Left ventricle myocardium inferior (tissue), 1 donor: Measurements from ENCODE around the gene TOM1L2. TPM values are rescaled to one million over a fixed set of nuclear protein-coding genes. Genes with fewer than 3 reads are reported as not detected.

Source experiments
- DNase-seq: peaks from one replicate; pipeline ENCODE4 v3.0.0-alpha.2; 2020
- H3K27ac ChIP-seq: fragments of 200-600 bp; replicated peaks from 2 replicates; pipeline ENCODE4 v1.8.0; 2021
- H3K27me3 ChIP-seq: fragments of 200-600 bp; 2 replicates; pipeline ENCODE4 v1.8.0; 2021; ENCODE audit warnings: low read depth
- H3K36me3 ChIP-seq: fragments of 200-600 bp; 2 replicates; pipeline ENCODE4 v1.8.0; 2021
- H3K4me1 ChIP-seq: fragments of 200-600 bp; 2 replicates; pipeline ENCODE4 v1.8.0; 2021
- H3K4me3 ChIP-seq: fragments of 200-600 bp; 2 replicates; pipeline ENCODE4 v1.8.0; 2021; ENCODE audit warnings: mild to moderate bottlenecking, moderate library complexity
- H3K9me3 ChIP-seq: fragments of 200-600 bp; replicated peaks from 2 replicates; pipeline ENCODE4 v1.8.0; 2021
- CTCF ChIP-seq: fragments of 200-600 bp; IDR thresholded peaks from 2 replicates; pipeline ENCODE4 v1.8.0; 2021; ENCODE audit warnings: antibody characterized with exemption, mild to moderate bottlenecking, borderline replicate concordance
- intact Hi-C: fragments of 100-400 bp; cut with micrococcal nuclease; formaldehyde crosslinking; loops from one replicate; pipeline ENCODE4 v1.11.0; 2022
- total RNA-seq: library from RNA; stranded (reverse); fragmentation: NEBNext Ultra II Directional; extraction: Animal tissue kit (Norgen Biotek cat#: 25700); gene quantifications from one replicate; pipeline ENCODE4 v1.2.1, GENCODE V29; 2021
- donor health status: DM: no; HTN: yes; CAD: no; lungs with severe emphysema.

TOM1L2 gene
- total RNA-seq, 1 donor from 2014 or later, result 284 TPM

- Histone ChIP-seq H3K9me3 (no peaks in the 10 kb centered on the region), H3K36me3 (peaks cover 41% of the 10 kb centered on the region), H3K27ac (no peak overlapping the region), H3K4me3 (no peak overlapping the region), H3K4me1 (peaks cover 95% of the 10 kb centered on the region), H3K27me3 (no peaks in the 10 kb centered on the region)
- intact Hi-C loops, result no loop called here
- TF ChIP-seq CTCF, result no peak
- DNase-seq, result no peak
Observed at GRCh38 chr17:17820463-17821158, 151.6 kb downstream of the TOM1L2 start.

GRCh38 chr17:17820046-17820445 lies 152.2 kb downstream of the TOM1L2 start:
- peaks cover 46% of the 10 kb centered on the region for H3K36me3 ChIP-seq
- no peak for DNase-seq
- H3K4me3 ChIP-seq, result no peak overlapping the region
- H3K27ac ChIP-seq, result no peak overlapping the region
- intact Hi-C loops, result no loop called here
- no peaks in the 10 kb centered on the region for H3K27me3 ChIP-seq
- H3K4me1 ChIP-seq, result peaks cover 95% of the 10 kb centered on the region
- no peak for TF ChIP-seq CTCF
- H3K9me3 ChIP-seq, result no peaks in the 10 kb centered on the region

GRCh38 chr17:17819561-17819995 lies 152.6 kb downstream of the TOM1L2 start:
- H3K36me3 ChIP-seq, result peaks cover 51% of the 10 kb centered on the region
- no peaks in the 10 kb centered on the region for H3K27me3 ChIP-seq
- no peak for TF ChIP-seq CTCF
- H3K4me1 ChIP-seq, result peaks cover 95% of the 10 kb centered on the region
- DNase-seq, result peak; percentile 53
- H3K9me3 ChIP-seq, result no peaks in the 10 kb centered on the region
- no peak overlapping the region for H3K4me3 ChIP-seq
- intact Hi-C loops, result no loop called here
- no peak overlapping the region for H3K27ac ChIP-seq

- Histone ChIP-seq H3K4me3 (no peak overlapping the region), H3K4me1 (peaks cover 95% of the 10 kb centered on the region), H3K9me3 (no peaks in the 10 kb centered on the region), H3K36me3 (peaks cover 55% of the 10 kb centered on the region), H3K27me3 (no peaks in the 10 kb centered on the region), H3K27ac (no peak overlapping the region)
- no peak for TF ChIP-seq CTCF
- intact Hi-C loops, result no loop called here
- no peak for DNase-seq
Observed at GRCh38 chr17:17819111-17819510, 153.1 kb downstream of the TOM1L2 start.

- no peak overlapping the region for H3K4me3 ChIP-seq
- peak overlapping the region; percentile 45 for H3K27ac ChIP-seq
- no peaks in the 10 kb centered on the region for H3K27me3 ChIP-seq
- DNase-seq, result no peak
- intact Hi-C loops, result no loop called here
- peaks cover 65% of the 10 kb centered on the region for H3K36me3 ChIP-seq
- no peak for TF ChIP-seq CTCF
- peaks cover 97% of the 10 kb centered on the region for H3K4me1 ChIP-seq
- no peaks in the 10 kb centered on the region for H3K9me3 ChIP-seq
Observed at GRCh38 chr17:17818088-17818526, 154.1 kb downstream of the TOM1L2 start.
